Hepatocyte (in vitro differentiated cells): ENCODE results near the gene FAXDC2. TPM values are rescaled to one million over a fixed set of nuclear protein-coding genes. Genes with fewer than 3 reads are reported as not detected.
A peak's percentile ranks its signal among the peaks of the same experiment; 100 is the strongest.

Experiments used
- DNase-seq: peaks from one replicate; pipeline ENCODE4 v3.0.0-alpha.2; 2016; ENCODE audit warnings: low spot score
- H2AFZ ChIP-seq: fragments of 200-600 bp; sonication (generic); 2 replicates; pipeline ENCODE4 v1.6.0; 2016; ENCODE audit warnings: antibody characterized with exemption, mild to moderate bottlenecking
- H3K27ac ChIP-seq: fragments of 200-600 bp; sonication (generic); 2 replicates; pipeline ENCODE4 v1.5.1; 2016; ENCODE audit warnings: mild to moderate bottlenecking
- H3K27me3 ChIP-seq: fragments of 200-600 bp; sonication (generic); 2 replicates; pipeline ENCODE4 v1.6.1; 2016
- H3K36me3 ChIP-seq: fragments of 200-600 bp; sonication (generic); replicated peaks from 2 replicates; pipeline ENCODE4 v1.5.1; 2016; ENCODE audit warnings: low read depth; ENCODE audit not compliant: insufficient read depth
- H3K4me1 ChIP-seq: fragments of 200-600 bp; sonication (generic); 2 replicates; pipeline ENCODE4 v1.5.1; 2016; ENCODE audit warnings: mild to moderate bottlenecking, moderate library complexity; ENCODE audit not compliant: insufficient read depth
- H3K4me2 ChIP-seq: fragments of 200-600 bp; sonication (generic); 2 replicates; pipeline ENCODE4 v1.6.0; 2016
- H3K4me3 ChIP-seq: fragments of 200-600 bp; sonication (generic); 2 replicates; pipeline ENCODE4 v1.5.1; 2016; ENCODE audit warnings: mild to moderate bottlenecking
- H3K79me2 ChIP-seq: fragments of 200-600 bp; sonication (generic); 2 replicates; pipeline ENCODE4 v1.6.0; 2017; ENCODE audit warnings: mild to moderate bottlenecking
- H3K9me2 ChIP-seq: fragments of 200-600 bp; sonication (generic); replicated peaks from 2 replicates; pipeline ENCODE4 v1.6.0; 2017; ENCODE audit warnings: mild to moderate bottlenecking; ENCODE audit not compliant: insufficient read depth
- H3K9me3 ChIP-seq: fragments of 200-600 bp; sonication (generic); 2 replicates; pipeline ENCODE4 v1.5.1; 2016; ENCODE audit warnings: low read depth, mild to moderate bottlenecking
- H4K20me1 ChIP-seq: fragments of 200-600 bp; sonication (generic); 2 replicates; pipeline ENCODE4 v1.6.0; 2016; ENCODE audit warnings: mild to moderate bottlenecking; ENCODE audit not compliant: insufficient read depth, poor library complexity, severe bottlenecking
- EZH2 ChIP-seq: fragments of 200-600 bp; sonication (generic); IDR thresholded peaks from 2 replicates; pipeline ENCODE4 v1.6.1; 2016; ENCODE audit warnings: antibody characterized with exemption, mild to moderate bottlenecking, borderline replicate concordance
- EZH2phosphoT487 ChIP-seq: fragments of 200-600 bp; sonication (generic); IDR thresholded peaks from one replicate; pipeline ENCODE4 v1.6.1; 2018; ENCODE audit warnings: antibody characterized with exemption, mild to moderate bottlenecking, low read depth, moderate library complexity; ENCODE audit not compliant: unreplicated experiment, severe bottlenecking
- WGBS: methylation state at CpG from one replicate; pipeline ENCODE4 v1.1.6; 2016; ENCODE audit warnings: low lambda C conversion rate; ENCODE audit errors: missing lambda C conversion rate; 5-methylcytosine and 5-hydroxymethylcytosine counted together
- polyA plus RNA-seq: library from polyadenylated mRNA; unstranded; fragments of >200 nt; fragmentation: Nextera tagmentation; extraction: Ambion mirVana; gene quantifications from 2 replicates; pipeline ENCODE4 v1.2.1, GENCODE V29; 2016
- total RNA-seq: library from RNA; depleted of rRNA; stranded (reverse); fragments of >200 nt; gene quantifications from 2 replicates; pipeline ENCODE4 v1.2.3, GENCODE V29; 2014
- TF ChIP-seq, protein P1 (sequence below): fragments of 200-600 bp; sonication (generic); IDR thresholded peaks from 2 replicates; pipeline ENCODE4 v1.5.1; 2016; ENCODE audit warnings: antibody characterized with exemption, mild to moderate bottlenecking; ENCODE audit not compliant: poor library complexity

The FAXDC2 gene
- total and polyA plus RNA-seq, 2 experiments from 2014 or later, result 23.1 to 28.5 TPM

- Histone ChIP-seq H3K9me3 (no peaks in the 10 kb centered on the region), H2AFZ (no peak overlapping the region), H3K4me1 (no peaks in the 10 kb centered on the region), H3K9me2 (no peaks in the 10 kb centered on the region), H3K27ac (no peak overlapping the region), H3K4me2 (no peak overlapping the region), H4K20me1 (no peaks in the 10 kb centered on the region), H3K4me3 (no peak overlapping the region), H3K27me3 (no peaks in the 10 kb centered on the region), H3K36me3 (no peaks in the 10 kb centered on the region), H3K79me2 (peaks cover 18% of the 10 kb centered on the region)
- TF ChIP-seq, protein P1, sequence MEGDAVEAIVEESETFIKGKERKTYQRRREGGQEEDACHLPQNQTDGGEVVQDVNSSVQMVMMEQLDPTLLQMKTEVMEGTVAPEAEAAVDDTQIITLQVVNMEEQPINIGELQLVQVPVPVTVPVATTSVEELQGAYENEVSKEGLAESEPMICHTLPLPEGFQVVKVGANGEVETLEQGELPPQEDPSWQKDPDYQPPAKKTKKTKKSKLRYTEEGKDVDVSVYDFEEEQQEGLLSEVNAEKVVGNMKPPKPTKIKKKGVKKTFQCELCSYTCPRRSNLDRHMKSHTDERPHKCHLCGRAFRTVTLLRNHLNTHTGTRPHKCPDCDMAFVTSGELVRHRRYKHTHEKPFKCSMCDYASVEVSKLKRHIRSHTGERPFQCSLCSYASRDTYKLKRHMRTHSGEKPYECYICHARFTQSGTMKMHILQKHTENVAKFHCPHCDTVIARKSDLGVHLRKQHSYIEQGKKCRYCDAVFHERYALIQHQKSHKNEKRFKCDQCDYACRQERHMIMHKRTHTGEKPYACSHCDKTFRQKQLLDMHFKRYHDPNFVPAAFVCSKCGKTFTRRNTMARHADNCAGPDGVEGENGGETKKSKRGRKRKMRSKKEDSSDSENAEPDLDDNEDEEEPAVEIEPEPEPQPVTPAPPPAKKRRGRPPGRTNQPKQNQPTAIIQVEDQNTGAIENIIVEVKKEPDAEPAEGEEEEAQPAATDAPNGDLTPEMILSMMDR, result peak; percentile 82
- no peak for TF ChIP-seq EZH2phosphoT487
- 62% methylated on average over 3 of the region's 3 CpGs for WGBS
- DNase-seq, result peak; percentile 68
Observed at GRCh38 chr5:154811653-154812465, 38.5 kb downstream of the FAXDC2 start.

GRCh38 chr5:154811239-154811638 is 39.2 kb downstream of the FAXDC2 start:
- WGBS, result 94% methylated on average over 7 of the region's 7 CpGs
- no peak overlapping the region for H3K27ac ChIP-seq
- H3K9me2 ChIP-seq, result no peaks in the 10 kb centered on the region
- H4K20me1 ChIP-seq, result no peaks in the 10 kb centered on the region
- no peaks in the 10 kb centered on the region for H3K36me3 ChIP-seq
- H3K4me2 ChIP-seq, result no peak overlapping the region
- H2AFZ ChIP-seq, result no peak overlapping the region
- H3K79me2 ChIP-seq, result peaks cover 16% of the 10 kb centered on the region
- TF ChIP-seq EZH2phosphoT487 (no peak), EZH2 (no peak)
- TF ChIP-seq, protein P1, result no peak
- DNase-seq, result no peak
- H3K9me3 ChIP-seq, result no peaks in the 10 kb centered on the region
- no peaks in the 10 kb centered on the region for H3K4me1 ChIP-seq
- H3K4me3 ChIP-seq, result no peak overlapping the region
- H3K27me3 ChIP-seq, result no peaks in the 10 kb centered on the region

GRCh38 chr5:154806176-154806575 is 44.2 kb downstream of the FAXDC2 start:
- peaks cover 7% of the 10 kb centered on the region for H4K20me1 ChIP-seq
- no peaks in the 10 kb centered on the region for H3K4me1 ChIP-seq
- DNase-seq, result no peak
- H3K27me3 ChIP-seq, result no peaks in the 10 kb centered on the region
- H3K9me3 ChIP-seq, result no peaks in the 10 kb centered on the region
- peaks cover 33% of the 10 kb centered on the region for H3K79me2 ChIP-seq
- 85% methylated on average over 4 of the region's 4 CpGs for WGBS
- H3K4me2 ChIP-seq, result no peak overlapping the region
- H3K4me3 ChIP-seq, result no peak overlapping the region
- peaks cover 1% of the 10 kb centered on the region for H3K36me3 ChIP-seq
- H3K27ac ChIP-seq, result no peak overlapping the region
- no peaks in the 10 kb centered on the region for H3K9me2 ChIP-seq
- TF ChIP-seq, protein P1, result no peak
- TF ChIP-seq EZH2phosphoT487 (no peak), EZH2 (no peak)
- no peak overlapping the region for H2AFZ ChIP-seq
